Stomach (tissue), 4 donors: ENCODE data around the gene GLDN.

Source experiments
- EP300 ChIP-seq: sonication (generic); formaldehyde crosslinking; IDR thresholded peaks from one replicate; pipeline ENCODE4 v1.6.1; 2017; ENCODE audit warnings: antibody characterized with exemption
- POLR2A ChIP-seq, 4 donors: fragments of 450-650 bp; IDR thresholded peaks; one replicate each; pipeline ENCODE4 v1.6.1; 2016; ENCODE audit warnings: antibody characterized with exemption in 4 of 4, control low read depth in 2 of 4, mild to moderate bottlenecking in 1 of 4, moderate library complexity in 1 of 4
- TF ChIP-seq, protein P1 (sequence below), 7 experiments: fragments of 450-650 bp in 4 of 7; fragments of 200-600 bp in 3 of 7; sonication (generic) in 3 of 7; IDR thresholded peaks; one replicate each; pipeline ENCODE4 v1.5.1; 2016 to 2019; ENCODE audit warnings: antibody characterized with exemption in 7 of 7, control low read depth in 2 of 7, mild to moderate bottlenecking in 1 of 7

DNA sequence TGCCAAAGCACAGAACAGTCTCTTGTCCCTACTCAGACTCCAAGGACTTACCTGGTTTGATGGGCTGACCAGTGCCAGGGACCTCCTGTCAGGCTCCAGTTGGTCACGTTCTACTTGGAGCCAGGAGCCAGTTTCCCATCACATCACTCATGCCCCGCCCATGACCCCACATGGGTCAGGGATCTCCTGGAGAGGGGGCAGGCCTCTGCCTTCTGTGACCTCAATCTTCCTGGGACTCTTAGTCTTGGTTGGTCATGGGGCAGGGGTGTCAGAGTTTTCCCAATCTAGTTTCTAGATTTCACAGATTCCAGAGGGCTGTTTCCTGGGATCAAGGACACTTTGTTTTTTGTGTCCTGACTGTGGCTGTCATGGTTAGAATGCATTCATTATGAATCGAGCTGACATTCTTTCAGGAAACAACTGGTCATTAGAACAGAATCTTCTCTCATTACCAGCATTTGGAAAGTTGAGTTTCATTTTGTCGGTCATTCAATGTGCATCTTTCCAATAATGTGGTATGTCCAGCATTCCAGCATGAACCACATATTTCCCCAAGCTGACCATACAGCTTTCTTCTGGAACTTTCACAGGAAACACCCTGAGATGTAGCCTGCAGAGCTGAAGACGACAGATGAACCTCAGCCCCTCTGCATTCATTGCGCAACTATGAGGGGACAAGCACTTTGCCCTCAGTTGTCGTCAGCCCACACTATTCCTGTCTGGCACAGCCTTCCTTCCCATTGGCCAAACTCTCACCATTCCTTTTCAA is 22.9 kb upstream of the GLDN start:
- TF ChIP-seq POLR2A (IDR thresholded peaks at IDR 0.05) (no peak), EP300 (no peak)
- TF ChIP-seq, protein P1, sequence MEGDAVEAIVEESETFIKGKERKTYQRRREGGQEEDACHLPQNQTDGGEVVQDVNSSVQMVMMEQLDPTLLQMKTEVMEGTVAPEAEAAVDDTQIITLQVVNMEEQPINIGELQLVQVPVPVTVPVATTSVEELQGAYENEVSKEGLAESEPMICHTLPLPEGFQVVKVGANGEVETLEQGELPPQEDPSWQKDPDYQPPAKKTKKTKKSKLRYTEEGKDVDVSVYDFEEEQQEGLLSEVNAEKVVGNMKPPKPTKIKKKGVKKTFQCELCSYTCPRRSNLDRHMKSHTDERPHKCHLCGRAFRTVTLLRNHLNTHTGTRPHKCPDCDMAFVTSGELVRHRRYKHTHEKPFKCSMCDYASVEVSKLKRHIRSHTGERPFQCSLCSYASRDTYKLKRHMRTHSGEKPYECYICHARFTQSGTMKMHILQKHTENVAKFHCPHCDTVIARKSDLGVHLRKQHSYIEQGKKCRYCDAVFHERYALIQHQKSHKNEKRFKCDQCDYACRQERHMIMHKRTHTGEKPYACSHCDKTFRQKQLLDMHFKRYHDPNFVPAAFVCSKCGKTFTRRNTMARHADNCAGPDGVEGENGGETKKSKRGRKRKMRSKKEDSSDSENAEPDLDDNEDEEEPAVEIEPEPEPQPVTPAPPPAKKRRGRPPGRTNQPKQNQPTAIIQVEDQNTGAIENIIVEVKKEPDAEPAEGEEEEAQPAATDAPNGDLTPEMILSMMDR (IDR thresholded peaks at IDR 0.05), result no peak
